ENCODE measurements around the gene CFAP90. TPM values are rescaled to one million over a fixed set of nuclear protein-coding genes. Genes with fewer than 3 reads are reported as not detected.

CFAP90 gene
- total RNA-seq, 4 donors from 2014 or later: 0.88 to 1.7 TPM; not detected in 2

- Histone ChIP-seq H3K4me1 (no peaks in the 10 kb centered on the region), H3K36me3 (no peaks in the 10 kb centered on the region), H3K27ac (no peak overlapping the region), H3K4me3 (no peak overlapping the region), H3K27me3 (no peaks in the 10 kb centered on the region), H3K9me3 (no peaks in the 10 kb centered on the region)
- intact Hi-C loops (cut with DNase I; ENCODE audit: low total_unique reads): no loop called here
- DNase-seq: no peak
- TF ChIP-seq CTCF (IDR thresholded peaks at IDR 0.05): no peak
- TF ChIP-seq POLR2A (IDR thresholded peaks at IDR 0.05): no peak
Measured at GRCh38 chr5:7789567-7789966, 61.4 kb downstream of the CFAP90 start.

- no peaks in the 10 kb centered on the region for H3K9me3 ChIP-seq
- H3K27ac ChIP-seq: no peak overlapping the region
- no peaks in the 10 kb centered on the region for H3K36me3 ChIP-seq
- TF ChIP-seq POLR2A (IDR thresholded peaks at IDR 0.05): no peak
- no peak for TF ChIP-seq CTCF (IDR thresholded peaks at IDR 0.05)
- intact Hi-C loops (cut with DNase I; ENCODE audit: low total_unique reads): no loop called here
- no peaks in the 10 kb centered on the region for H3K4me1 ChIP-seq
- H3K4me3 ChIP-seq: no peak overlapping the region
- H3K27me3 ChIP-seq: no peaks in the 10 kb centered on the region
- DNase-seq: no peak
Measured at GRCh38 chr5:7787770-7788169, 63.2 kb downstream of the CFAP90 start.

- no peaks in the 10 kb centered on the region for H3K36me3 ChIP-seq
- intact Hi-C loops (cut with DNase I; ENCODE audit: low total_unique reads): no loop called here
- no peaks in the 10 kb centered on the region for H3K27me3 ChIP-seq
- H3K9me3 ChIP-seq: no peaks in the 10 kb centered on the region
- no peak overlapping the region for H3K27ac ChIP-seq
- no peak overlapping the region for H3K4me3 ChIP-seq
- TF ChIP-seq CTCF (IDR thresholded peaks at IDR 0.05) (no peak), POLR2A (IDR thresholded peaks at IDR 0.05) (no peak)
- DNase-seq: no peak
- no peaks in the 10 kb centered on the region for H3K4me1 ChIP-seq
Measured at GRCh38 chr5:7784683-7785380, 66.1 kb downstream of the CFAP90 start.

- Histone ChIP-seq H3K36me3 (no peaks in the 10 kb centered on the region), H3K4me3 (no peak overlapping the region), H3K9me3 (no peaks in the 10 kb centered on the region), H3K4me1 (no peaks in the 10 kb centered on the region), H3K27ac (no peak overlapping the region), H3K27me3 (no peaks in the 10 kb centered on the region)
- TF ChIP-seq CTCF (IDR thresholded peaks at IDR 0.05): no peak
- no peak for TF ChIP-seq POLR2A (IDR thresholded peaks at IDR 0.05)
- intact Hi-C loops (cut with DNase I; ENCODE audit: low total_unique reads): no loop called here
- DNase-seq: no peak
Measured at GRCh38 chr5:7781899-7782298, 69.0 kb downstream of the CFAP90 start.

Other genes starting within 250 kb of the CFAP90 start
- 10 to 100 TPM in 1 of 4 donors, 1 to 10 TPM in 3; 3.3 to 20.2 (median 8.7) TPM for gene FASTKD3, start 17.9 kb upstream of the CFAP90 start, total RNA-seq
- 10 to 100 TPM; 18.8 to 51.5 (median 33.2) TPM for gene MTRR, start 18.0 kb upstream of the CFAP90 start, total RNA-seq

All from uterus (tissue), 4 donors.